Measurements from ENCODE around the gene QSOX2.

Gene QSOX2

GRCh38 chr9:136169495-136169894 lies 76.1 kb downstream of the QSOX2 start:
- no peak overlapping the region for H3K27ac Mint-ChIP-seq
- H3K9me3 Mint-ChIP-seq = no peaks in the 10 kb centered on the region
- no peak overlapping the region for H3K4me3 Mint-ChIP-seq
- H3K27me3 Mint-ChIP-seq = peaks cover 4% of the 10 kb centered on the region
- no peaks in the 10 kb centered on the region for H3K4me1 Mint-ChIP-seq
- H3K36me3 Mint-ChIP-seq = no peaks in the 10 kb centered on the region

DNA sequence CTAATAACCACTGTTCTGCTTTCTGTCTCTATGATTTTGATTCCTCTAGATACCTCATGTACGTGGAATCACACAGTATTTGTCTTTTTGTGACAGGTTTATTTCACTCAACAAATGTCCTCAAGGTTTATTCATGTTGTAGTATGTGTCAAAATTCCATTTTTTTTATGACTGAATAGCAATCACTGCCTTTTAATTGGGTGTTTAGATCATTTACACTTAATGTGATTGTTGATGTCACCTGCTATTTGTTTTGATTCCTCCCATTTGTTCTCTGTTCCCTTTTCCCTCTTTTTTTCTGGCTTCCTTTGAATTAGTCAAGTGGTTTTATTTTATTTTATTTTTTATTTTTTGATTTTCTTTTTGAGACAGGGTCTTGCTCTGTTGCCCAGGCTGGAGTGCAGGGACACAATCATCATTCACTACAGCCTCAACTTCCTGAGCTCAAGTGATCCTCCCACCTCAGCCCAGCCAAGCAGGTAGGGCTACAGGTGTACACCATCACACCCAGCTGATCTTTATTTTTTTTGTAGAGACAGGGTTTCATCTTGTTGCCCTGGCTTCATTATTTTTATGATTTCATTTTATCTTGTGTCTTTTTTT lies 82.3 kb downstream of the QSOX2 start:
- H3K27me3 Mint-ChIP-seq = peaks cover 3% of the 10 kb centered on the region
- peaks cover 2% of the 10 kb centered on the region for H3K36me3 Mint-ChIP-seq
- H3K4me3 Mint-ChIP-seq = no peak overlapping the region
- H3K4me1 Mint-ChIP-seq = no peaks in the 10 kb centered on the region
- no peak overlapping the region for H3K27ac Mint-ChIP-seq
- no peaks in the 10 kb centered on the region for H3K9me3 Mint-ChIP-seq

- H3K36me3 Mint-ChIP-seq = peaks cover 2% of the 10 kb centered on the region
Observed at GRCh38 chr9:136160995-136161610, 84.5 kb downstream of the QSOX2 start.

GRCh38 chr9:136160381-136160841 lies 85.2 kb downstream of the QSOX2 start:
- H3K36me3 Mint-ChIP-seq = peaks cover 2% of the 10 kb centered on the region
- no peaks in the 10 kb centered on the region for H3K9me3 Mint-ChIP-seq
- no peak overlapping the region for H3K27ac Mint-ChIP-seq
- no peak overlapping the region for H3K4me3 Mint-ChIP-seq
- peaks cover 3% of the 10 kb centered on the region for H3K27me3 Mint-ChIP-seq
- no peaks in the 10 kb centered on the region for H3K4me1 Mint-ChIP-seq

More at GRCh38 chr9:136160995-136161610, 84.5 kb downstream of the QSOX2 start:
- H3K4me1 Mint-ChIP-seq = no peaks in the 10 kb centered on the region
- H3K9me3 Mint-ChIP-seq = no peaks in the 10 kb centered on the region
- H3K27ac Mint-ChIP-seq = no peak overlapping the region
- H3K4me3 Mint-ChIP-seq = no peak overlapping the region
- H3K27me3 Mint-ChIP-seq = peaks cover 3% of the 10 kb centered on the region

GRCh38 chr9:136159851-136160250 lies 85.8 kb downstream of the QSOX2 start:
- Mint-ChIP-seq H3K36me3 (peaks cover 2% of the 10 kb centered on the region), H3K4me1 (no peaks in the 10 kb centered on the region), H3K27me3 (peaks cover 2% of the 10 kb centered on the region), H3K27ac (no peak overlapping the region), H3K4me3 (no peak overlapping the region), H3K9me3 (no peaks in the 10 kb centered on the region)

- Mint-ChIP-seq H3K4me3 (no peak overlapping the region), H3K36me3 (no peaks in the 10 kb centered on the region), H3K27ac (no peak overlapping the region), H3K9me3 (no peaks in the 10 kb centered on the region), H3K27me3 (no peaks in the 10 kb centered on the region), H3K4me1 (no peaks in the 10 kb centered on the region)
Observed at GRCh38 chr9:136157477-136158265, 87.9 kb downstream of the QSOX2 start.
